Stimulated activated CD8-positive, alpha-beta memory T cell treated with anti-CD3 and anti-CD28 coated beads, Interleukin-2, amount 100 ng/mL, for 1 hour (primary cell): Measurements from ENCODE around the gene C19orf47.

ENCODE experiments used
- DNase-seq, 2 donors: peaks; one replicate each; pipeline ENCODE4 v3.0.0-alpha.2; 2020; ENCODE audit warnings: low read depth in 2 of 2

Gene C19orf47

DNA sequence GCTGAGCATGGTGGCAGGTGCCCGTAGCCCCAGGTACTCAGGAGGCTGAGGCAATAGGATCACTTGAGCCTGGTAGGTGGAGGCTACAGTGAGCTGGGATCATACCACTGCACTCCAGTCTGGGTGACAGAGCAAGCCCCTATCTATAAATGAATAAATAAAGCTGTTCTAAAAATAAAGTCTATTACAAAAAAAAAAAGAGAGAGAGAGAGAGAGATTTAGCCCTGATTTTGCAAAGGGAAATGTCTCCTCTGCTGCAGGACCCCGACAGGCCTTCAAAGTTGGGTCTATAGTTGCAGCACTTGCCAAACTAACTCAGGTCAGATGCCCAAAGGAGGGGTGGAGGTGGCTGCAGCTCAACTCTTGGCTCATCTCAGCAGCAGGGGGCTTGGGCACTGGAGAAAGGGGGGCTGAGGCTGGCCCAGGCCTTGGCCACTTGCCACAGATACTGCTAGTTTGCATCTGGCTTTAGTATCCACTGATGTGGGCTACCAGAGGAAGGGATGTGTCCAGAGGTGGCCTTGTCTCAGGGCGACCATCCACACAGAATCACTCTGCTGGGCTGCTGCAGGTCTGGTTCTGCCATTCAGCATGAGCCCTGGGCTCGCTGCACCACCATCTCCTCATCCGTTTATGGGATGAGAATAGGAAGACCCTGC, 32.3 kb downstream of the C19orf47 start:
- no peak for DNase-seq

DNA sequence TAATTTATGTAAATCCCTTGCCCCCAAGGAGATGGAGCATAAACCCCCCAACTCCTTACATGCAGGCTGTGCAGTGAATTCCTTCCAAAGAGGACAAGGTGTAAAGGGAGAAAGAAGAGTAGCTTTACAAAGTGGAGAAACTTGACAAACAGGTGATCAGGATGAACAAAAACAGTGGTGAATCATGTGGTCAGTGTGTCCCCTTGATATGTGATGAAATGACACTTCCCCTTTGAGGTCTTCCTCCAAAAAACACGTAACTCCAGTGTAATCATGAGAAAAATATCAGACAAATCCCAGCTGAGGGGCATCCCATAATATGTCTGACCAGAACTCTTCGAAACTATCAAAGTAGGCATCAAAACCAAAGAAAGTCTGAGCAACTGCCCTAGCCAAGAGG, 33.5 kb downstream of the C19orf47 start:
- DNase-seq = no peak

DNA sequence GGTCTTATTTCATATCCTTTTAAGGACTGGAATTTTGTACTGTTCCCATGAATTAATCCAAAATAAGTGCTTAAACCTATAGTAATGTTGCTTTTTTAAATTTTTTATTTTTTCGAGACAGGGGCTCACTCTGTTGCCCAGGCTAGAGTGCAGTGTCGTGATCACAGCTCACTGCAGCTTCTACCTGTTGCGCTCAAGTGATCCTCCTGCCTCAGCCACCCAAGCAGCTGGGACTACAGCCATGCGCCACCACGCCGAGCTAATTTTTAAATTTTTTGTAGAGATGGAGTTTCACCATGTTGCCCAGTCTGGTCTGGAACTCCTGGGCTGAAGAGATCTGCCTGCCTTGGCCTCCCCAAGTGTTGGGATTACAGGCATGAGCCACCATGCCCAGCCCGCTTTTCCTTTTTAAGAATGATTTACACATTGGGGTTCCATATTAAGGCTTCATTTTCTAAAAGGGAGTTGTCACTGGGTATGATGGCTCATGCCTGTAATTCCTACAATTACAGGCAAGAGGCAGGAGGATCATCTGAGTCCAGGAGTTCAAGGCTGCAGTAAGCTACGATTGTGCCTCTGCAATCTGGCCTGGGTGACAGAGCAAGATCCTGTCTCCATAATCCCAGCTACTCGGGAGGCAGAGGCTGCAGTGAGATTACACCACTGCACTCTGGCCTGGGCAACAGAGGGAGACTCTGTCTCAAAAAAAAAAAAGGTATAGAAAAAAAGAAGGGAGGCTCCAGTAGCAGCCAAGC, 34.8 kb downstream of the C19orf47 start:
- no peak for DNase-seq

DNA sequence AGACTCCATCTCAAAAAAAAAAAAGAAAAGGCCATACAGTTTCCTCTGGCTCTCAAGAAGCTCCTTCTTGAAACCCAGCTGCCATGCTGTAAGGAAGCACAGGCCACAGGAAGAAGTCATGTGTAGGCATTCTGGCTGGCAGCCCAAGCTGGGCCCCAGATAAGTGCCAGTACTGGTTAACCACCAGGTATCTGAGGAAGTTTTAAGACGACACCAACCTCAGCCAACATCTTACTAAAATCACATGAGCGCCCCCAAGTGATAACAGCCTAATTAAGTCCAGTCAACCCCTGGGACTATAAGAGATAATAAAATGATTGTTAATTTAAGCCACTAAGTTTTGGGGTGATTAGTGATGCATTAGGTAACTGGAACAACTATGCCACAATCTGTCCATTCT, 35.7 kb downstream of the C19orf47 start:
- no peak for DNase-seq

DNA sequence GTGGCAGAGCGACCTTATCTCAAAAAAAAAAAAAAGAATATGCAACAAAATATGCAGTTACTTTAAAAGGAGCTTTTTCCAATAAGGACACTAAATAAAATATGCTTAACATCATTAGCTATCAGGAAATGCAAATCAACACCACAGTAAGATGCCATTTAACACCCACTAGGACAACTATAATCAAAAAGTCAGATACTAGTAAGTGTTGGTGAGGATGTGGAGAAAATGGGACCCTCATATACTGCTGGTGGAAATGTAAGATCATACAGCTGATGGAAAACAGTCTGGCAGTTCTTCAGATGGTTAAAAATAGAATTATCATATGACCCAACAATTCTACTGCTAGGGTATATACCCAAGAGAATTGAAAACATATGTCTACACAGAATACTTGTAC, 38.5 kb downstream of the C19orf47 start:
- no peak for DNase-seq

DNA sequence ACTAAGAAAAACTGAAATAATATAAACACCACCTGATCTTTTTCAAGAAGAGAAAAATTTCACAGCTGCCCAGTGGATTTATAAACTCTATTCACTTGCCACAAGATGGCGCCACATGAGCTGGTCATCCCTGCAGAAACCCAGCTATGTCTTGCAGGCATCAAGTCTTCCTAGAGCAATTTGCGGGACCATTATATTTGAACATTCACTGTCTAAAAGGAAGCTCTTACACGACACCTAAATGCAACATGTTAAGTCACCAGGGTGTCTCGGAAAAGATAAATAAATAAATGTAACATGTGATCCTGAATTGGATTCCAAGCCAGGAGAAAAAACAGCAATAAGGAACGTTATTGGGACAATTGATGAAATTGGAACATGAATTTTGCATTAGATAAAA, 42.8 kb downstream of the C19orf47 start:
- DNase-seq = peak; percentile 46 to 56

DNA sequence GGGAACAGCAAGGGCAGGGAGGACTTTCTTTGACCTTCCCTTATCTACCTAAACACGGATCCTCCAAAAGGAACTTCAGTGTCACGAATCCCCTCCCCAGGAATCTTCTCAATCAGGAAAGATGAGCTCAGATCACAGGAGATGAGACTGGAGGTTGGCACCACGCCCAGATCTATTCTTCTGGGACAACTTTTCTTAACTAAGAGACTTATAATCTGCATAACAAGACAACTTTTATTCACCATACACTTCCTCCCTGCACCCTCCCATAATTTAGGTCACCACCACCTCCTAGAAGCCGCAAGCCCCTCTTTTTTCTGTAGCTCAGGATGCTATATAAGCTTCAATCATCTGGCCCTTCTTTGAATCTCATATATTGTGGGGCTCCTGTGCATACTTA, 43.9 kb downstream of the C19orf47 start:
- DNase-seq = no peak

DNA sequence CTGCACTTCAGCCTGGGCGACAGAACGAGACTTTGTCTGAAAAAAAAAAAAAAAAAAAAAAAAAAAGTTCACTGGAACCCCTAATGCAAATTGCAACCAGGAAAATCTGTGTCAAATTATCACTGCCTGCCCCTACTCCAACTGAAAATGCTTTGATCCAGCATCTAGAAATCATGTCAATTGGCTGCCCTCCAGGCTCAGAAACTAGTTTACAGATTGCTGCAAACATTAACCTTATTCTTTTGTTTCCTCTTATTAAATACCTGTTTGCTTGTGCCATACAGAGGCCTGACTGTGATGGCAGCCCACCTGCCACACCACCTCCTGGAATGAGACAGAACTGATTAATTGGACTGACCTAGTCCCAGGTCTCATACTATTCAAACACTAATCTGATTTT, 44.4 kb downstream of the C19orf47 start:
- no peak for DNase-seq

DNA sequence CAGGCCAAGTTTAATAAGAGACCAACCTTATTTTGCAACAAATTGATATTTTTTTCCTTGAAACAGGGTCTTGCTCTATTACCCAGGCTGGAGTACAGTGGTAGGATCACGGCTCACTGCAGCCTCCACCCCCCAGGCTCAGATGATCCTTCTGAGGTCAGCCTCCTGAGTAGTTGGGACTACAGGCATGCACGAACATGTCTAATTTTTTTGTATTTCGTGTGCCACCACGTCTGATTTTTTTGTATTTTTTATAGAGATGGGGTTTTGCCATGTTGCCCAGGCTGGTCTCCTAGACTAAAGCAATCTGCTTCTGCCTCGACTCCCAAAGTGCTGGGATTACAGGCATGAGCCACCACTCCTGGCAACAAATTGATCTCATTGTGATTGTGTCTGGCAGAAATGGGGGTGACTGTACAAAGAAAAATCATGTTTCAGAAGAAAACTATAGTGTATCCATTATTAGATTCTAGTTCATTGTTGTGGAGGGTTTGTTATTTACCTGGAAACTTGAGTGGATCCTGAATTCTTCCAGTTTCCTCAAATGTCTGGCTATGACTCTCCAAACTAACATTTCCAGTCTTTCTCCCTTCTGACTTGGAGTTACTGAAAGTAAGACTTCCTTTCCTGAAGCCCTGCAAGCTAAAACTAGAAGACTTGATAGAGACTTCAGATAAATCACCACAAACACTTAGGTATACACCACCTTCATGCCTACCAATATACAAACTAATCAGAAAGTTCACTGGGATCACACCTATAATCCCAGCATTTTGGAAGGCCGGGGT, 45.8 kb downstream of the C19orf47 start:
- no peak for DNase-seq

DNA sequence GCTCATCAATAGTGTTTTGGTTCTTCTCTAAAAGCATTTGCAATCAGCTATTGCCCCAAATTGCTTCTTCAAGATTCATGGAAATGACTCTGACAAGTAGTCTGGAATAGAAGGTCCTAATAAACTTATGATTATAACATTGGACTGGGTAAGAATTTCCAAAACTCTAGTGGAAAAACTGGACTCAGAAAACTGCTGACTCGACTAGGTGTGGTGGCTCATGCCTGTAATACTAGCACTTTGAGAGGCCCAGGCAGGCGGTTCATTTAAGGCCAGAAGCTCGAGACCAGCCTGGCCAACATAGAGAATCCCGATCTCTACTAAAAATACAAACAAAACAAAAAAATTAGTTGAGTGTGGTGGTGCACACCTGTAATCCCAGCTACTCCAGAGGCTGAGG, 47.5 kb downstream of the C19orf47 start:
- DNase-seq = no peak

DNA sequence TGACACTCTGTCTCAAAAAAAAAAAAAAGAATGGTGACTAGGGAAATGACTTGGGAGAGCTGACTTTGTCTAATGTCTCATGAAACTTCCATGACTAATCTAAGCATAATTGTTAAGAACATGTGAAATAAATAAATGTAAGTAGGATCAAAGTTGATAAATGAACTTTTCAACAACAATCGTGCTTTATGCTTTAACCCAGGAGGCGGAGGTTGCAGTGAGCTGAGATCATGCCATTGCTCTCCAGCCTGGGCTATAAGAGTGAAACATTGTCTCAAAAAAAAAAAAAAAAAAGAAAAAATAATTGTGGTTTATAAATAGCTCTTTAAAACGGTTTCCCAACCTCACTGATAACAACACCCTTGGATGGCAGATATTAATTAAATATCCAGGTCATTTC, 50.2 kb downstream of the C19orf47 start:
- DNase-seq = no peak

DNA sequence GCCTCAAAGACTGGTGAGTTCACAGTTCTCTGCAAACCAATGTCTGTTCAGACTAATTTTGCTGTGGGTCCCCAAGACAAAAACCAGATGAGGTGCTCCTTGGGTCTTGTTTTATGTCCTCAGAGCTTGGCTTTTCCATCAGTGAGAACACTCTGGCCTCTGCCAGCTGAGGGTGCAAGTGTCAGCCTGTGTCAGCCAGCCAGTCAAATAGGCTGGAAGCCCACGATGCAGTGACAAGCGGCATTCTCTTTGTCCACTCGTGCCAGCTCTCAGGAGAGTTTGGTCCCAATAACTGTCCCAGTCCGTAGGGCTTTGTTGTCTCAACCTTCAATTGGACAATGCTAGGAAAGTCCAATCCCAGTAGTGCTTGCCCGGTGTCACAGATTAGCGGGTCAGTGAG, 53.6 kb downstream of the C19orf47 start:
- no peak for DNase-seq

DNA sequence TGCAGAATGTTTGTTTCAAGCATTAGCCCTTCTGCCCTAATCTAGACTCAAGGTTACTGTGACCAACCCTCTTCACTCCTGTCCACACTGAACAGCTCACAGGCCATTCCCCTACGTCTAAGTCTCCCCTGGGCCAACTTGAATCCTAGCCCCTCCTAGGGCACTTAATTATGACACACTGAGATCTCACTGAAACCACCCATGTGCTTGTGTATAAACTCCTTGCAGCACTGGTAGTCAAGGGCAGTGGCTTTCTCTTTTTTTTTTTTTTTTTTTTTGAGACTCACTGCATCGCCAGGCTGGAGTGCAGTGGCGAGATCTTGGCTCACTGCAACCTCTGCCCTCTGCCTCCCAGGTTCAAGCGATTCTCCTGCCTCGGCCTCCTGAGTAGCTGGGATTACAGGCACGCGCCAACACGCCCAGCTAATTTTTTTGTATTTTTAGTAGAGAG, 61.2 kb downstream of the C19orf47 start:
- no peak for DNase-seq

DNA sequence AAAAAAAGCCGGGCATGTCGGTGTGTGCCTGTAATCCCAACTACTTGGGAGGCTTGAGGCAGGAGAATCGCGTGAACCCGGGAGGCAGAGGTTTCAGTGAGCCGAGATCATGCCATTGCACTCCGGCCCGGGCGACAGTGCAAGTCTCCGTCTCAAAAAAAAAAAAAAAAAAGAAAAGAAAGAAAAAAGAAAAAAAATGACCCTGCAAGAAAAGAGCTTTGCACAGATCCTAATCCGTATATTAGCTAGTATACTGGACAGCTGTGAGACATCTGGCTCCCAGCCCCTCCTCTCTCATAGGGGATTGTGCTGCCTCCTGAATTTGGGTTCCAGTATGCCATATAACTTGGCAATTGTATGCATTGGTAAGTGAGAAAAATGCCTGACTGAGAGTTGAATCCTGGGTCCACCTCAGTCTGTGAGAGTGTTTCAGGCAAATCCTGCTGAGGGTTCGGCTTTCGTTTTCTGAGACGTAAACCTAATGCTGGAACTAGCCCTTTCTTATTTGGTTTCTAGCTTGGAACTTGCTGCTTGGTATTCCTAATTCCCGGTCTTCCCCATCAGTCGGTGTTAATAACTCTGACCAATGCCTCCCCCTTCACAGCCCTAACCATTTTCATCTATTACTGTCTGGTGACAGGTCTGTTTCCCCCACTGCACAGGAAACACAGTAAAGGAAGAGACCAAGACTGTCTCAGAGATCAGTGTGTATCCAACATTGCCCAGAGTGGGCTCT, 61.8 kb downstream of the C19orf47 start:
- no peak for DNase-seq

DNA sequence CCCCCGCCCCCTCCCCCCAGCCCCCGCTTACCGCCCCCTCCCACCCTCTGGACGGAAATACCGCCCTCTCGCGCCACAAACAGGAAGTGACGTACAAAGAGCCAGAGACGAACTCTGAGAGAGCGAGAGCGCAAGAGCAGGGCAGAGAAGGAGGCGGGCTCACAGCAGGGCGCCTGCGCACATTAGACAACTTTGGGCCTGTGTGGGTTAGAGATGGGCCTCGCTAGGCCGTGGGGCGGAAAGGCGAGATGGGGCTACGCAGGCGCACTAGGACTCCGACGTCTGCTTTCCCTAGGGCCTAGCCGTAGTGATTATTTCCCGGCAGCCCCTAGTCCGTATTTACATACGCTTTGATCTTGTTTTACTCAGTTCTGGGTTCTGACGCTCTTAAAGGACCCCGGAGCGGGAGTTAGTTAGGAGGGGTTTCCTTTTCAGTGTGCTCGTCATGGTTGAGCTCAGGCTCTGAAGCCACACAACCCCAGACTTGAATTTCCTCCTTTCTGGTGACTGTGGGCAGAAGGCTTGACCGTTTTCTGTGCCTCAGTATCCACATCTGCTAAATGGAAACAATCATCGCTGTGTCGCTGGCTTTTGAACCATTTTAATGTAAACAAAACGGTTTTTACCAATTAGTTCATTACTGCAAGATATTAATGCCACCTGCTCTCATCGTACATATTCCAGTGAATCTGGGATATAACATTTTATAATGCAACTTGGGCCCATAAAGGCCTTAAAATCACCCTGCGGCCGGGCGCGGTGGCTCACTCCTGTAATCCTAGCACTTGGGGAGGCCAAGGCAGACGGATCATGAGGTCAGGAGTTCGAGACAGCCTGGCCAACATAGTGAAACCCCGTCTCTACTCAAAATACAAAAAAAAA, 62.6 kb downstream of the C19orf47 start:
- DNase-seq = peak; percentile 94 to 95

DNA sequence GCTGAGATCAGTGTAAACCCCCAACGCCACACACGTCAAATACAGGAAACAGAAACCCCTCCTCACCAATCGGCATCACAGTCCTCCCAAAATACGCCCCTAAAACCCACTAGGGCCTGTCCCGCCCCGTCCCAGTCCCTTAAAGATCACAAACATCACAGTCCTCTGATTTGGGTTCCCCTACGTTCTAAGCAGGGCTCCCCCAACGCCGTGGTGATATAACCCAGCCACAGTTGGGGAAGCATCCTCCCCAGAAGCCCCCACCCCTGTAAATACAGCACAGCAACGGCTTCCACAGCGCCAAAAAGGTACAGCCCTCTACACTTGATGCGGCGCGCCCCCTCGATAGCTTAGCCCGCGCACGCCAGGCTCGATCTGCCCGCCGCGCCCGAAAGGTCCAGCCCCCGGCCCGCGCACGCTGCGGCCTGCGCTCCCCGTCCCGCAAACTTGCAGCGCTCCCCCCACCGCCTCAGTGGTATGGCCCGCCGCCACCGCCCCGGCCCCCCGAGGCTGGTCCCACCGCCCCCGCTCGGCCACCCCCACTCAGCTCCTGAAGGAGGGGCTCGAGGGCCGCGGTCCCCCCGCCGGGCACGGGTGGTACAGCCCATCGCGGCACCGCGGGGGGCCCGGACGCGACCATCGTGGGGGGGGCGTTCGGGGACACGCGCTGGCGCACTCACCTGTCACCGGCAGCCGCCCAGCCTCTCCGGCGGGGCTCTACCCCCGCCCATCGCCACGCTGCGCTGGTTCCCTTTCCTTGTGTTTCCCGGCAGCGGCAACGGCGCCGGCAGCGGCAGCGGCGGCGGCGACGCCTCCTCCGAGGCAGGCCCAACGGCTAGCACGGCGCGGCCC, 63.5 kb downstream of the C19orf47 start, which contains the start of gene AKT2:
Gene AKT2 (minus strand): TSS at position 845 of the 852 bp plus-strand sequence. CDS start 20,078 bp downstream, outside the sequence.
- peak; percentile 57 to 59 for DNase-seq

DNA sequence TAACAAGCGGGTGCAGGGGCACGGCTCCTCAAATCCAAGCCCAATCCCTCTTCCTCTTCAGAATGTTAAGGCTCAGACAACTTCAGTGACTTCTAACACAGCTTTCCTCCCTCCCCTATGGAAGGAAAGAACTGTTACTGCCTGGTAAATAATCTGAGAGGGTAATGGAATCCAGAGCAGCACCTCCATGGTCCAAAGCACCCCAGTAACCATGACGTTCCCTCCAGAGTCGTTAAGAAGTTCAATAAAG, 64.0 kb downstream of the C19orf47 start:
- DNase-seq = no peak

DNA sequence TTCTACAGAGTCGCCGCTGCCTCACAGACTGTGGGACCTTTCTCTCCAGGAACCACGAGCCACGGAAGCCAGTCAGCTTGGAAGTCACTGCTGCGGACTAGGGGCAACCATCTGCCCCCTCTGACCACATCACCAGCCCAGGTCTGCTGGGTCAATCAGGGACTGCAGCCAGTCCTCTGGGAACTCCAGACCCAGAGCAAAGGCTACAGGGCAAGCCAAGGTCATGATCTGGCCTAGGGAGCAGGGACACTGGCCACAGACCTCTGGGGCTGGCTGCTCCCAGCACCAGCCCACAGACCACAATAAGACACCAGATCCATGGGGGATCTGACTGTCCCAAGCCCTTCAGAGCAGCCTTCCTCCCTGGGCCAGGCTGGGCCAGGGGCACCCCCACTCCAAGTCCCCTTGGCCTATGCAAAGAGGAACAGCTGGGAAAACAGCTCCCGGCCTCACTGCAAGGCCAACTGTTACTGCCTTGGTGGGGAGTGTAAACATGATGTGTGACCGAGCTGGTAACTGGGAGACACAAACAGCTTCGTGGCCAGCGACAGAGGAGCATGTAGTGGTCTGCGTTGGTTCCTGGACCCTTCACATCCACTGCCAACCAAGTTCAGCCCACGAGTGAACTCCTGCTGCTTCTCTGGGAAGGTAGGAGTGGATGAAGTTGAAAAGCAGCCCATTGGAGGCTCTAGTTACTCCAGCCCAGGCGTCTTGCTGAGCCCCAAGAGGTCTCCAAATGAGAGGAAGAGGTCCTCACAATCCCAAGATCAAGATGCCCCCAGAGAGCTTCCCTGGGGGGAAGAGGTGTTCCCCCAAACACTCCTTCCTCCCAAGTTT, 64.6 kb downstream of the C19orf47 start:
- no peak for DNase-seq

DNA sequence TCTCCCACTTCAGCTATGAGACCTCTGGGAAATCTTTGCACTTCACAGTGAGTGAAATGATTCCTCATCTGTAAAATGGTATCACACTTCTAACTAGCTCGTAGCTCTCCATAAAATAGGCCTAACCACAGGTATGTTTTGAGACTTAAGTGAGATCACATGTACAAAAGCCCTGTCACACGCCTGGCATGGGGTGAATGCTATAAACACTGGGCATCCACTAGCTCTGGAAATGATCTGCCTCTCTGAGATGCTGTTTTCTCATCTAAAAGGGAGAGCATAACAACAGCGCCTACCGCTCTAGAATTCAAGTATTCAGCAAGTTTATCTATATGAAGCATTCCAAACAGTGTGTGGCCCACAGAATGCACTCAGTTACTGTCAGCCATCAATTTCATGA, 65.3 kb downstream of the C19orf47 start:
- no peak for DNase-seq
